H1 (cell line): Measurements from ENCODE around the gene NOS1AP. TPM values are rescaled to one million over a fixed set of nuclear protein-coding genes. Genes with fewer than 3 reads are reported as not detected.

Source experiments
- CTCF ChIA-PET: fragments of 300-600 bp; sonication (Branson Sonifier 250); formaldehyde crosslinking; loops from one replicate; lab custom pipeline; 2021; ENCODE audit not compliant: partially characterized antibody; lab: Charles Lee
- POLR2A ChIA-PET: fragments of 300-600 bp; sonication (Branson Sonifier 250); formaldehyde crosslinking; loops from one replicate; lab custom pipeline; 2021; ENCODE audit warnings: inconsistent platforms; ENCODE audit not compliant: partially characterized antibody; lab: Charles Lee
- DNase-seq, 2 experiments: peaks; one replicate each; pipeline versions ENCODE4 v3.0.0 to v3.0.0-alpha.2; 2010 to 2022; ENCODE audit warnings: low spot score in 2 of 2, low read depth in 1 of 2, mixed read lengths in 1 of 2
- FAIRE-seq: peaks from 2 replicates; lab custom pipeline; 2011; peaks lifted over from hg19 to GRCh38; lab: Jason Lieb, UNC
- H2AFZ ChIP-seq: 2 replicates; pipeline ENCODE4 v1.8.1; 2012; ENCODE audit warnings: low read length, inconsistent platforms
- H2AK5ac ChIP-seq: 2 replicates; pipeline ENCODE4 v1.6.1; 2013; ENCODE audit warnings: low read depth, low read length
- H2BK120ac ChIP-seq: replicated peaks from 2 replicates; pipeline ENCODE3; 2013; ENCODE audit warnings: low read depth, low read length, inconsistent platforms
- H2BK12ac ChIP-seq: 2 replicates; pipeline ENCODE4 v1.6.1; 2013; ENCODE audit warnings: low read depth, low read length
- H2BK15ac ChIP-seq: 2 replicates; pipeline ENCODE4 v1.6.1; 2013; ENCODE audit warnings: low read length
- H2BK20ac ChIP-seq: 2 replicates; pipeline ENCODE4 v1.6.1; 2013; ENCODE audit warnings: low read length
- H2BK5ac ChIP-seq: 2 replicates; pipeline ENCODE4 v1.6.1; 2013; ENCODE audit warnings: low read depth, low read length
- H3K14ac ChIP-seq: 2 replicates; pipeline ENCODE4 v1.6.1; 2013; ENCODE audit warnings: inconsistent platforms; ENCODE audit not compliant: insufficient read length
- H3K18ac ChIP-seq: 2 replicates; pipeline ENCODE4 v1.6.1; 2013; ENCODE audit warnings: low read length; ENCODE audit errors: extremely low read depth
- H3K23ac ChIP-seq: 2 replicates; pipeline ENCODE4 v1.6.1; 2013; ENCODE audit warnings: inconsistent platforms; ENCODE audit not compliant: insufficient read length
- H3K23me2 ChIP-seq: 2 replicates; pipeline ENCODE4 v1.6.1; 2013; ENCODE audit warnings: low read depth, low read length
- H3K27ac ChIP-seq: 2 replicates; pipeline ENCODE4 v1.6.1; 2011; ENCODE audit warnings: low read depth, low read length, inconsistent platforms
- H3K27me3 ChIP-seq, 4 experiments: replicated peaks in 1 of 4; 1 replicate in 1 of 4; 2 replicates in 3 of 4; pipeline versions ENCODE4 v1.6.1 to v1.8.1; 2011 to 2013; ENCODE audit warnings: low read length in 3 of 4, mild to moderate bottlenecking in 3 of 4, inconsistent platforms in 2 of 4, mixed read lengths in 2 of 4, moderate library complexity in 1 of 4; ENCODE audit not compliant: control insufficient read depth in 3 of 4, insufficient read depth in 3 of 4; ENCODE audit errors: extremely low read depth in 1 of 4
- H3K36me3 ChIP-seq, 4 experiments: 2 replicates each; pipeline versions ENCODE4 v1.6.1 to v1.8.1; 2011 to 2013; ENCODE audit warnings: mild to moderate bottlenecking in 4 of 4, low read length in 3 of 4, moderate library complexity in 2 of 4, control low read depth in 1 of 4, inconsistent platforms in 1 of 4; ENCODE audit not compliant: insufficient read depth in 4 of 4, control insufficient read depth in 2 of 4
- H3K4ac ChIP-seq: replicated peaks from 2 replicates; pipeline ENCODE3; 2013; ENCODE audit warnings: low read length, low read depth, mixed read lengths, inconsistent platforms; ENCODE audit not compliant: insufficient read length
- H3K4me1 ChIP-seq, 4 experiments: replicated peaks in 1 of 4; 1 replicate in 1 of 4; 2 replicates in 3 of 4; pipeline versions ENCODE4 v1.6.1 to v1.8.1; 2011 to 2013; ENCODE audit warnings: low read length in 3 of 4, inconsistent platforms in 2 of 4, mixed read lengths in 1 of 4; ENCODE audit not compliant: insufficient read depth in 4 of 4, control insufficient read depth in 3 of 4
- H3K4me2 ChIP-seq, 2 experiments: 2 replicates each; pipeline versions ENCODE4 v1.6.1 to v1.8.1; 2011 to 2013; ENCODE audit warnings: low read depth in 2 of 2, low read length in 2 of 2, control low read depth in 1 of 2, inconsistent platforms in 1 of 2, mild to moderate bottlenecking in 1 of 2; ENCODE audit not compliant: insufficient read depth in 1 of 2
- H3K4me3 ChIP-seq, 4 experiments: fragments of 200-600, 300-600 bp in 1 of 4; sonication (generic), shearing (Covaris generic), sonication (Bioruptor Twin) in 1 of 4; 2 replicates each; pipeline versions ENCODE4 v1.5.1 to v1.8.1; 2011 to 2016; ENCODE audit warnings: low read length in 4 of 4, low read depth in 3 of 4, control low read depth in 2 of 4, inconsistent platforms in 2 of 4, mild to moderate bottlenecking in 2 of 4, mixed read lengths in 1 of 4, moderate library complexity in 1 of 4; ENCODE audit not compliant: insufficient read depth in 2 of 4; ENCODE audit errors: extremely low read depth in 1 of 4
- H3K56ac ChIP-seq: replicated peaks from 2 replicates; pipeline ENCODE3; 2013; ENCODE audit warnings: low read depth, mild to moderate bottlenecking, mixed read lengths, low read length, inconsistent platforms; ENCODE audit not compliant: insufficient read length
- H3K79me1 ChIP-seq: 2 replicates; pipeline ENCODE4 v1.6.1; 2013; ENCODE audit warnings: low read depth, low read length, control low read depth
- H3K79me2 ChIP-seq, 2 experiments: 2 replicates each; pipeline versions ENCODE4 v1.6.1 to v1.8.1; 2012 to 2013; ENCODE audit warnings: low read length in 2 of 2, mild to moderate bottlenecking in 2 of 2, inconsistent platforms in 1 of 2; ENCODE audit not compliant: insufficient read depth in 2 of 2, control insufficient read depth in 1 of 2
- H3K9ac ChIP-seq, 4 experiments: replicated peaks in 1 of 4; 1 replicate in 1 of 4; 2 replicates in 3 of 4; pipeline versions ENCODE4 v1.6.1 to v1.8.1; 2011 to 2013; ENCODE audit warnings: low read depth in 3 of 4, low read length in 3 of 4, control low read depth in 2 of 4, mild to moderate bottlenecking in 2 of 4, moderate library complexity in 2 of 4, inconsistent platforms in 1 of 4; ENCODE audit errors: extremely low read depth in 1 of 4
- H3K9me3 ChIP-seq, 2 experiments: 2 replicates each; pipeline versions ENCODE4 v1.6.1 to v1.8.1; 2012 to 2013; ENCODE audit warnings: mild to moderate bottlenecking in 2 of 2, moderate library complexity in 2 of 2, control low read depth in 1 of 2, inconsistent platforms in 1 of 2, low read depth in 1 of 2, low read length in 1 of 2, mixed read lengths in 1 of 2; ENCODE audit not compliant: insufficient read depth in 2 of 2
- H4K20me1 ChIP-seq, 2 experiments: replicated peaks in 1 of 2; 2 replicates each; pipeline versions ENCODE3 to v1.8.1; 2011 to 2013; ENCODE audit warnings: inconsistent platforms in 2 of 2, low read length in 2 of 2, mild to moderate bottlenecking in 1 of 2; ENCODE audit not compliant: insufficient read depth in 2 of 2, control insufficient read depth in 1 of 2
- H4K5ac ChIP-seq: 2 replicates; pipeline ENCODE4 v1.6.1; 2013; ENCODE audit warnings: low read length, low read depth, mixed read lengths, inconsistent platforms; ENCODE audit not compliant: insufficient read length
- H4K8ac ChIP-seq: 2 replicates; pipeline ENCODE4 v1.8.0; 2013; ENCODE audit warnings: mild to moderate bottlenecking, moderate library complexity, low read length, inconsistent platforms; ENCODE audit not compliant: insufficient read depth; ENCODE audit errors: extremely low read depth
- H4K91ac ChIP-seq: replicated peaks from 2 replicates; pipeline ENCODE3; 2013; ENCODE audit warnings: low read length, mixed read lengths, inconsistent platforms; ENCODE audit not compliant: insufficient read length
- GABPA ChIP-seq: IDR thresholded peaks from 2 replicates; pipeline ENCODE4 v1.6.1; 2011; ENCODE audit warnings: mild to moderate bottlenecking, low read length, moderate library complexity, borderline replicate concordance; ENCODE audit not compliant: insufficient read depth
- HDAC6 ChIP-seq: IDR thresholded peaks from one replicate; pipeline ENCODE4 v1.7.1; 2012; ENCODE audit warnings: low read depth, mild to moderate bottlenecking, inconsistent platforms, low read length, moderate library complexity
- KDM5A ChIP-seq: fragments of 200-600 bp; IDR thresholded peaks from 2 replicates; pipeline ENCODE4 v1.7.1; 2012; ENCODE audit warnings: mild to moderate bottlenecking, low read length, inconsistent platforms, mixed read lengths
- MAFK ChIP-seq: IDR thresholded peaks from 2 replicates; pipeline ENCODE4 v1.6.1; 2012; ENCODE audit warnings: low read depth, mild to moderate bottlenecking, improper control_type of control experiment, low read length
- POU5F1 ChIP-seq: IDR thresholded peaks from 2 replicates; pipeline ENCODE4 v1.6.1; 2011; ENCODE audit warnings: low read depth, mild to moderate bottlenecking, low read length, moderate library complexity
- RBBP5 ChIP-seq: IDR thresholded peaks from 2 replicates; pipeline ENCODE4 v1.7.1; 2012; ENCODE audit warnings: low read depth, mild to moderate bottlenecking, inconsistent platforms, low read length, moderate library complexity, borderline replicate concordance
- SP4 ChIP-seq: IDR thresholded peaks from 2 replicates; pipeline ENCODE4 v1.6.1; 2012; ENCODE audit warnings: low read length, inconsistent platforms
- SUZ12 ChIP-seq: fragments of 200-600 bp; sonication (generic); IDR thresholded peaks from 2 replicates; pipeline ENCODE4 v1.6.1; 2012; ENCODE audit warnings: mild to moderate bottlenecking, inconsistent platforms, low read length, moderate library complexity, mixed read lengths
- YY1 ChIP-seq: IDR thresholded peaks from 2 replicates; pipeline ENCODE4 v1.6.1; 2011; ENCODE audit warnings: low read depth, mild to moderate bottlenecking, low read length
- WGBS, 2 experiments: shearing (Covaris generic) in 1 of 2; methylation state at CpG; one replicate each; pipeline versions ENCODE4 v1.1.6 to v1.1.7; 2013 to 2015; ENCODE audit warnings: low lambda C conversion rate in 2 of 2, mixed read lengths in 2 of 2, inconsistent platforms in 1 of 2, low coverage in 1 of 2, missing lambda C conversion rate in 1 of 2; ENCODE audit not compliant: insufficient replicate concordance in 2 of 2, insufficient coverage in 1 of 2, insufficient read length in 1 of 2; ENCODE audit errors: extremely low coverage in 1 of 2, missing lambda C conversion rate in 1 of 2; 5-methylcytosine and 5-hydroxymethylcytosine counted together
- polyA plus RNA-seq, 7 experiments: library from polyadenylated mRNA; depleted of rRNA in 3 of 7; stranded (reverse) in 5 of 7; unstranded in 2 of 7; fragments of >200 nt in 5 of 7; fragments of 200-250 nt in 2 of 7; gene quantifications; 1 replicate in 5 of 7; 2 replicates in 1 of 7; 4 replicates in 1 of 7; pipeline versions ENCODE4 v1.2.1 to v1.2.3, GENCODE V29; 2011 to 2013; ENCODE audit warnings: missing spikeins in 2 of 7, mixed read lengths in 2 of 7
- total RNA-seq: library from RNA; stranded (reverse); fragmentation: NEBNext Ultra II Directional; extraction: Animal tissue kit (Norgen Biotek cat#: 25700); gene quantifications from 2 replicates; pipeline ENCODE4 v1.2.1, GENCODE V29; 2021

The NOS1AP gene
- total and polyA plus RNA-seq, 2 of the 8 experiments (the other 6 are each of a cell fraction or from before 2014, with no cell fraction given) = 2.4 to 12.1 TPM

DNA sequence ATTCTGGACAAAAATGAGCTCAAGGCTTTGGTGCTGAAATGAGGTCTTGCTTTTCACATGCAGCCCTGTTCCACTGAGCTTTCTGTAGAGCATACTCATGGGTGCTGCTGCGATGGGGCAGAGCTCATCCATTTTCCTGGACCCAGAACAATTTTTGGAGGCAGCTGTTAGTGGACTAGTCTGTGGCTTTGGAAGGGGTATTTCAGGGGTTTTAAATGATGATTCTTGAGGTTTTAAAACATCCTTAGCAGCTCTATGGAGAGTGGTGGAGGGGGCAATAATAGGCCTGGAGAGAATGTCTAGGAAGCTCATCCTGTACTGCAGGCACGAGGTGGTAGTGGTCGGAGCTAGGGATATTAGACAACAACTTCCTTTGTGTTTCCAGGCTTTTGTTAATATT, 16.5 kb downstream of the NOS1AP start:
- no peak overlapping the region for H3K27ac ChIP-seq
- no peaks in the 10 kb centered on the region for H3K23me2 ChIP-seq
- no peak for TF ChIP-seq GABPA
- no peak for TF ChIP-seq MAFK
- TF ChIP-seq RBBP5 = no peak
- TF ChIP-seq SP4 = no peak
- no peak for TF ChIP-seq YY1
- TF ChIP-seq POU5F1 = no peak
- no peak for TF ChIP-seq SUZ12
- TF ChIP-seq KDM5A = no peak
- TF ChIP-seq HDAC6 = no peak
- H4K91ac ChIP-seq = no peak overlapping the region
- peaks cover 0 to under 1% (median 0%) of the 10 kb centered on the region in 4 experiments; a peak in 3 of 7 replicates for H3K27me3 ChIP-seq
- 87% methylated on average over 3 of the region's 3 CpGs; no CpG with 5 or more reads in 1 of the 2 experiments for WGBS, 2 experiments
- H2BK12ac ChIP-seq = no peak overlapping the region
- H2BK15ac ChIP-seq = no peak overlapping the region
- peaks cover 0 to 72% of the 10 kb centered on the region in 2 experiments; a peak in 2 of 4 replicates for H3K79me2 ChIP-seq
- H3K4me3 ChIP-seq = no peak overlapping the region
- no peak overlapping the region for H3K14ac ChIP-seq
- H2AK5ac ChIP-seq = no peak overlapping the region
- no peak overlapping the region for H4K5ac ChIP-seq
- H4K20me1 ChIP-seq = peaks cover 6 to 9% of the 10 kb centered on the region in 2 experiments
- H3K56ac ChIP-seq = no peak overlapping the region
- no peak overlapping the region for H3K4ac ChIP-seq
- H3K36me3 ChIP-seq = no peaks in the 10 kb centered on the region
- H3K9ac ChIP-seq = no peak overlapping the region
- H2AFZ ChIP-seq = no peak overlapping the region
- peaks cover 3% of the 10 kb centered on the region for H3K79me1 ChIP-seq
- FAIRE-seq (no peak), DNase-seq (no peak)
- H2BK20ac ChIP-seq = no peak overlapping the region
- POLR2A ChIA-PET = interaction anchor here (1.1 to 2.1 kb wide), 4 partner anchors 7 to 17 kb away, joined by 3 to 9 read pairs (median 5); partner anchors contain the start of gene NOS1AP
- no peak overlapping the region for H4K8ac ChIP-seq
- H3K9me3 ChIP-seq = no peaks in the 10 kb centered on the region
- H3K4me1 ChIP-seq = peaks cover 0 to under 1% (median 0%) of the 10 kb centered on the region in 4 experiments; a peak in 3 of 7 replicates
- H2BK5ac ChIP-seq = no peak overlapping the region
- CTCF ChIA-PET = interaction anchor here (0.5 to 2.2 kb wide), 4 partner anchors 8 to 72 kb away, joined by 3 to 9 read pairs (median 3); partner anchors contain the start of gene NOS1AP
- no peak overlapping the region for H3K23ac ChIP-seq
- no peak overlapping the region for H3K4me2 ChIP-seq
- no peak overlapping the region for H2BK120ac ChIP-seq
- no peak overlapping the region for H3K18ac ChIP-seq
